Panc1 (cell line): ENCODE results near the gene NANOGP8. TPM values are rescaled to one million over a fixed set of nuclear protein-coding genes. Genes with fewer than 3 reads are reported as not detected.

Experiments
- ATAC-seq: fragments of 200-7000 bp; cut with Tn5 transposase; 2 replicates; pipeline ENCODE4 v1.9.1; 2020; ENCODE audit warnings: mild to moderate bottlenecking, moderate library complexity
- BruUV-seq: library from RNA; stranded (reverse); fragments of 400-500 nt; replicated peaks from 2 replicates; lab custom pipeline; 2021; lab: Mats Ljungman, UMichigan
- CTCF ChIA-PET: fragments of 300-600 bp; sonication (Branson Sonifier 250); formaldehyde crosslinking; loops from one replicate; lab custom pipeline; 2022; ENCODE audit warnings: antibody characterized with exemption; lab: Charles Lee
- POLR2A ChIA-PET: fragments of 300-600 bp; sonication (Branson Sonifier 250); formaldehyde crosslinking; loops from one replicate; lab custom pipeline; 2022; ENCODE audit warnings: antibody characterized with exemption; lab: Charles Lee
- DNase-seq: peaks from one replicate; pipeline ENCODE4 v3.0.0-alpha.2; 2010; ENCODE audit warnings: low read depth, low spot score
- H3K27ac ChIP-seq: 2 replicates; pipeline ENCODE4 v1.5.1; 2011; ENCODE audit warnings: mild to moderate bottlenecking, low read length, inconsistent platforms
- H3K27me3 ChIP-seq: fragments of 200-500 bp; sonication (Bioruptor generic); 2 replicates; pipeline ENCODE4 v1.6.0; 2014; ENCODE audit warnings: low read length, inconsistent platforms; ENCODE audit not compliant: control insufficient read depth, insufficient read depth
- H3K36me3 ChIP-seq: fragments of 200-500 bp; sonication (Bioruptor generic); 2 replicates; pipeline ENCODE4 v1.5.1; 2014; ENCODE audit warnings: inconsistent platforms, mild to moderate bottlenecking, low read length, moderate library complexity; ENCODE audit not compliant: control insufficient read depth, insufficient read depth
- H3K4me1 ChIP-seq: 2 replicates; pipeline ENCODE4 v1.5.1; 2011; ENCODE audit warnings: inconsistent platforms, mild to moderate bottlenecking, low read length, moderate library complexity; ENCODE audit not compliant: control insufficient read depth, insufficient read depth
- H3K4me3 ChIP-seq, 2 experiments: 2 replicates each; pipeline ENCODE4 v1.5.1; 2011 to 2012; ENCODE audit warnings: low read depth in 2 of 2, low read length in 2 of 2, mild to moderate bottlenecking in 2 of 2, inconsistent platforms in 1 of 2, moderate library complexity in 1 of 2
- H3K9me3 ChIP-seq: fragments of 200-500 bp; sonication (Bioruptor generic); 2 replicates; pipeline ENCODE4 v1.5.1; 2014; ENCODE audit warnings: low read depth, mild to moderate bottlenecking, inconsistent platforms, low read length, moderate library complexity; ENCODE audit not compliant: control insufficient read depth, insufficient read depth
- CTCF ChIP-seq: fragments of 450-650 bp; IDR thresholded peaks from 2 replicates; pipeline ENCODE4 v1.5.1; 2017; ENCODE audit warnings: mild to moderate bottlenecking
- POLR2AphosphoS5 ChIP-seq: IDR thresholded peaks from 2 replicates; pipeline ENCODE4 v1.6.1; 2012; ENCODE audit warnings: mild to moderate bottlenecking, low read depth, low read length, moderate library complexity
- SIN3A ChIP-seq: IDR thresholded peaks from 2 replicates; pipeline ENCODE4 v1.6.1; 2012; ENCODE audit warnings: low read depth, mild to moderate bottlenecking, low read length, moderate library complexity, borderline replicate concordance; ENCODE audit not compliant: insufficient read depth
- TCF7L2 ChIP-seq: IDR thresholded peaks from 2 replicates; pipeline ENCODE4 v1.6.1; 2011; ENCODE audit warnings: mild to moderate bottlenecking, low read depth, low read length, inconsistent platforms
- in situ Hi-C: cut with HindIII; loops from 2 replicates; pipeline ENCODE4 v1.10.0; 2016; ENCODE audit warnings: low sequenced_read_pairs, low pct_unique_long_range_greater_than_20kb
- intact Hi-C: fragments of 100-400 bp; cut with micrococcal nuclease; formaldehyde crosslinking; loops from one replicate; pipeline ENCODE4 v1.10.0; 2022; ENCODE audit not compliant: unreplicated experiment
- total RNA-seq: library from RNA; stranded (reverse); gene quantifications from one replicate; pipeline ENCODE4 v1.2.1, GENCODE V29; 2021; ENCODE audit not compliant: unreplicated experiment
- TF ChIP-seq, protein P1 (sequence below), 2 experiments: IDR thresholded peaks; 2 replicates each; pipeline ENCODE4 v1.6.1; 2011 to 2012; ENCODE audit warnings: low read depth in 2 of 2, control low read depth in 1 of 2, low read length in 1 of 2, mild to moderate bottlenecking in 1 of 2, moderate library complexity in 1 of 2; ENCODE audit not compliant: insufficient read depth in 1 of 2

NANOGP8 gene
- total RNA-seq, 1 experiment from 2014 or later = not detected

DNA sequence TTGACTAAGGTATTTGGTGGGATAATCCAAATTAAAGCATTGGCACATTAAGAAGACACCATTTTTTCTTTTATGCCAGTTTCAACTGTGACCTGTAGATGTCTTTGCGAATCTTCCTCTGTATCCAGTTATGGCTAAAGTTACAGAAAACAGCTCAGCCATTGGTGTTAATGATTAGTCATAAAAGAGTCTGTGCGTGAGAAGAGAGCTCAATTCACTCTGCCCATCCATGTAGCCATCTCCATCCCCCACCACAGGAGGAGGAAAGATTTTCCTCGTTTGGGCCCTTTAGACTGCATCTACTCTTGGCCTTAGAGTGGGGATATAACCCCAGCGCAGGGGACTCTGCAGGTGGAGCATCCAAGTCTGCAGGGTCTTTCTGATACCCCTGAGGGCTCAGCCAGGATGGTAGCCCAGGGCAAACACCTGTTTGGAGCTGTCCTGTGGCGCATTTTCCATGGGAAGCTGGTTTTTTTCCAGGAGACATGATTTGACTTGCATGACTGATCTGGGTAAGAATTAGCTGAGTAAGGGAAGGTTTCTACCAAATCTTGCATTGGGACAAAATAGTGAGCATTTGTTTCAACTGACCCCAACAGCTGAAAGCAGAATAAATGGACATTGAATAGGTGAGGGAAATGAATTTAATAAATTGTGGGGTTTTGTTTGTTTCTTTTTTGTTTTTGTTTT is 29.5 kb downstream of the NANOGP8 start:
- no peaks in the 10 kb centered on the region for H3K4me1 ChIP-seq
- ATAC-seq (no peak), DNase-seq (no peak)
- BruUV-seq = no TSS peak
- TF ChIP-seq POLR2AphosphoS5 (no peak), SIN3A (no peak), TCF7L2 (no peak), CTCF (no peak)
- TF ChIP-seq, protein P1, sequence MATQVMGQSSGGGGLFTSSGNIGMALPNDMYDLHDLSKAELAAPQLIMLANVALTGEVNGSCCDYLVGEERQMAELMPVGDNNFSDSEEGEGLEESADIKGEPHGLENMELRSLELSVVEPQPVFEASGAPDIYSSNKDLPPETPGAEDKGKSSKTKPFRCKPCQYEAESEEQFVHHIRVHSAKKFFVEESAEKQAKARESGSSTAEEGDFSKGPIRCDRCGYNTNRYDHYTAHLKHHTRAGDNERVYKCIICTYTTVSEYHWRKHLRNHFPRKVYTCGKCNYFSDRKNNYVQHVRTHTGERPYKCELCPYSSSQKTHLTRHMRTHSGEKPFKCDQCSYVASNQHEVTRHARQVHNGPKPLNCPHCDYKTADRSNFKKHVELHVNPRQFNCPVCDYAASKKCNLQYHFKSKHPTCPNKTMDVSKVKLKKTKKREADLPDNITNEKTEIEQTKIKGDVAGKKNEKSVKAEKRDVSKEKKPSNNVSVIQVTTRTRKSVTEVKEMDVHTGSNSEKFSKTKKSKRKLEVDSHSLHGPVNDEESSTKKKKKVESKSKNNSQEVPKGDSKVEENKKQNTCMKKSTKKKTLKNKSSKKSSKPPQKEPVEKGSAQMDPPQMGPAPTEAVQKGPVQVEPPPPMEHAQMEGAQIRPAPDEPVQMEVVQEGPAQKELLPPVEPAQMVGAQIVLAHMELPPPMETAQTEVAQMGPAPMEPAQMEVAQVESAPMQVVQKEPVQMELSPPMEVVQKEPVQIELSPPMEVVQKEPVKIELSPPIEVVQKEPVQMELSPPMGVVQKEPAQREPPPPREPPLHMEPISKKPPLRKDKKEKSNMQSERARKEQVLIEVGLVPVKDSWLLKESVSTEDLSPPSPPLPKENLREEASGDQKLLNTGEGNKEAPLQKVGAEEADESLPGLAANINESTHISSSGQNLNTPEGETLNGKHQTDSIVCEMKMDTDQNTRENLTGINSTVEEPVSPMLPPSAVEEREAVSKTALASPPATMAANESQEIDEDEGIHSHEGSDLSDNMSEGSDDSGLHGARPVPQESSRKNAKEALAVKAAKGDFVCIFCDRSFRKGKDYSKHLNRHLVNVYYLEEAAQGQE (IDR thresholded peaks at IDR 0.05; ENCODE audit: insufficient read depth in 1 of 2, low read depth in 2 of 2, low read length in 1 of 2) = no peak
- intact Hi-C loops = no loop called here
- H3K27ac ChIP-seq = no peak overlapping the region
- ChIA-PET POLR2A (no interaction called here), CTCF (interaction anchor here (0.7 kb wide), 1 partner anchor 138 kb away, joined by 3 read pairs; no protein-coding TSS in a partner anchor)
- no peaks in the 10 kb centered on the region for H3K27me3 ChIP-seq
- no peak overlapping the region for H3K4me3 ChIP-seq
- in situ Hi-C loops = no loop called here
- H3K9me3 ChIP-seq = no peaks in the 10 kb centered on the region
- H3K36me3 ChIP-seq = no peaks in the 10 kb centered on the region

- CTCF ChIA-PET = no interaction called here
- DNase-seq (no peak), ATAC-seq (no peak)
- no peaks in the 10 kb centered on the region for H3K4me1 ChIP-seq
- TF ChIP-seq, protein P1 (IDR thresholded peaks at IDR 0.05; ENCODE audit: insufficient read depth in 1 of 2, low read depth in 2 of 2, low read length in 1 of 2) = no peak
- TF ChIP-seq CTCF (no peak), POLR2AphosphoS5 (no peak), SIN3A (no peak)
- in situ Hi-C loops = no loop called here
- H3K27ac ChIP-seq = no peak overlapping the region
- H3K9me3 ChIP-seq = no peaks in the 10 kb centered on the region
- no peaks in the 10 kb centered on the region for H3K27me3 ChIP-seq
- BruUV-seq = no TSS peak
- POLR2A ChIA-PET = no interaction called here
- no peak overlapping the region for H3K4me3 ChIP-seq
- no peaks in the 10 kb centered on the region for H3K36me3 ChIP-seq
- intact Hi-C loops = no loop called here
These were observed 30.7 kb downstream of the NANOGP8 start for GRCh38 chr15:35054380-35054779.
